Measurements from ENCODE around the gene FIGN. TPM values are rescaled to one million over a fixed set of nuclear protein-coding genes. Genes with fewer than 3 reads are reported as not detected.

Gene FIGN
- total RNA-seq, 2 donors from 2014 or later: 8.9 to 9.8 TPM

DNA sequence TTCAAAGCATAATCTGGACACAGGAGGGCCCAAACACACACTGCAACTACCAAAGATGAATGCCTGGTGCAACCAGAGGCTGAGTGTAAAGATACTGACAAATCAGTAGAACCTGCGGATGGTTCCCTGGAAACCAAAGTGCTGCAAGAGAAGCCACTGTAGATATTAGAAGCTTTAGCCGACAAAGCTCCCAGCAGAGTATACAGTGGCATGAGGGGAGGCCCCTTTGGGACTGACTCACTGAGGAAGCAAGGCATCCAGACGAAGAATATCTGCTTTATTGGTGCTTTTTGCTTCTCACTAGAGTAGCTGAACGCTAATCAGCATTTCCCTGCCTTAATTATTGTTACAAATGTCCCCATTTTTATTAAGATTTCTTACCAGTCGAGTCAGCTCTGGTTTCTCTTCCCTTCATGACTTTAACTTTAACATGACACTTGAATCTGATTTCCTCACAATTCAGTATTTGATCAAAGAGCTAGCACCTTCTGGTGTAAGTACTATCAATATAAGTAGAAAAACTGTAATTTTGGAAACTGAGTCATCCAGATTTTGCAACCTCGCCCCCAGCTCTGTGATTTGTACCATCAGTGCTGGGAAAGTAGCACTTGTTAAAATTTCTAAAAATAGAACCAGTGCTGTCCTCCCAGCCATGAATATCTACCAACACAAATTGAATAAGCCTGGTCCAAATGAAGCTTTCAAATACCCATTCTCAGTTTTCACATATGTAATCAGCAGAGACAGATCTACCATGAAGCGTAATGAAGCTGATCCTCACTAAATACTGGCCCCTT lies 34.2 kb downstream of the FIGN start:
- Histone ChIP-seq H3K27ac (peak overlapping the region in 1 of 2 donors; percentile 45), H3K36me3 (no peaks in the 10 kb centered on the region), H3K4me3 (no peak overlapping the region), H3K4me1 (peaks cover 0 to 41% of the 10 kb centered on the region in 2 donors), H3K9me3 (no peaks in the 10 kb centered on the region), H3K27me3 (no peaks in the 10 kb centered on the region)
- no peak for TF ChIP-seq CTCF (IDR thresholded peaks at IDR 0.05)
- no peak for DNase-seq (ENCODE audit: low spot score)

GRCh38 chr2:163698857-163699256 lies 37.0 kb downstream of the FIGN start:
- TF ChIP-seq CTCF (IDR thresholded peaks at IDR 0.05): no peak
- peak overlapping the region in 1 of 2 donors; percentile 5 for H3K27ac ChIP-seq
- no peak for DNase-seq (ENCODE audit: low spot score)
- peaks cover 0 to 41% of the 10 kb centered on the region in 2 donors for H3K4me1 ChIP-seq
- no peaks in the 10 kb centered on the region for H3K27me3 ChIP-seq
- H3K36me3 ChIP-seq: no peaks in the 10 kb centered on the region
- H3K4me3 ChIP-seq: no peak overlapping the region
- H3K9me3 ChIP-seq: no peaks in the 10 kb centered on the region

- no peak for TF ChIP-seq CTCF (IDR thresholded peaks at IDR 0.05)
- no peaks in the 10 kb centered on the region for H3K9me3 ChIP-seq
- H3K4me3 ChIP-seq: no peak overlapping the region
- H3K36me3 ChIP-seq: no peaks in the 10 kb centered on the region
- peaks cover 0 to 44% of the 10 kb centered on the region in 2 donors for H3K4me1 ChIP-seq
- H3K27ac ChIP-seq: peak overlapping the region in 1 of 2 donors; percentile 5
- no peaks in the 10 kb centered on the region for H3K27me3 ChIP-seq
- DNase-seq (ENCODE audit: low spot score): no peak
Measured at GRCh38 chr2:163697846-163698637, 37.8 kb downstream of the FIGN start.

DNA sequence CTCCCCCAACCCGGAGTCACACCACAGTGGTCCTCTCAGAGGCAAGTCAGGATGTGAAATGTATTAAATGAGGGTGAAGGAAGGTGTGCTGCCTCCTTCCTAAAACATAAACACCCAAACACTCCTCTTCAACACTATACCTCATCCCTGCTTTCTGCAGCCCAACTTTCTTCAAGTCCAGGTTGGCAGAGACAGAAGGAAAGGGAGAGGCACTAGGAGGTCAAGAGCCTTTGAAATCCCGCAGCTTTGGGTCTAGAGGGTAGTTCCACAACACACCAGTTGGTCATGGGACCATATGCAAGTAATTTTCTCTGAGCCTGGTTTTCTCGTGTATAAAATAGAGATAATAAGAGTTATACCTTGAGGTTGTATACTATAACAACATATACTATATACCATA lies 38.4 kb downstream of the FIGN start:
- no peaks in the 10 kb centered on the region for H3K36me3 ChIP-seq

DNA sequence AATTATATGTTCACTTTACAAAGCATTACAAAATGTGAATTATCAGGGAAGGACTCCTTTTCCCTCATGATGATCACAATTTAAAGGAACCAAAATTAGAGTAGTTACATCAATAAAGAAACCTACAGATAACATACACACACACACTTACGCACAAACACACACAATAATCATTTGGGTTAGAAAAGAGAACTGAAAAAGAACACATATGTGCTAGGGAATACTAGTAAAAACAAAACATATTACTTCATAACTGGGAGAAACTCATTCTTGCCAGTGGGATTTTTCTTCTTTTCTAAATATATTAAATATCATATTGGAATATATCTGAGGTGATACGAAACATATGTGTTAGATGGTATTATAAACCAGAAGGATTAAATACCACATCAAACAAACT lies 42.3 kb downstream of the FIGN start:
- DNase-seq (ENCODE audit: low spot score): no peak
- Histone ChIP-seq H3K9me3 (no peaks in the 10 kb centered on the region), H3K36me3 (no peaks in the 10 kb centered on the region), H3K27me3 (no peaks in the 10 kb centered on the region), H3K4me1 (peaks cover 0 to 39% of the 10 kb centered on the region in 2 donors), H3K4me3 (no peak overlapping the region), H3K27ac (peak overlapping the region; percentile 25 to 68)
- no peak for TF ChIP-seq CTCF (IDR thresholded peaks at IDR 0.05)

More for the DNA sequence above, 38.4 kb downstream of the FIGN start:
- TF ChIP-seq CTCF (IDR thresholded peaks at IDR 0.05): no peak
- Histone ChIP-seq H3K27ac (no peak overlapping the region), H3K4me1 (peaks cover 0 to 51% of the 10 kb centered on the region in 2 donors), H3K4me3 (no peak overlapping the region), H3K9me3 (no peaks in the 10 kb centered on the region), H3K27me3 (no peaks in the 10 kb centered on the region)
- DNase-seq (ENCODE audit: low spot score): no peak
